T-helper 1 cell treated with Interleukin-12 subunit alpha and Interleukin-12 subunit beta and Interleukin-4 antibody, amounts not matched to agents 30 ng/mL and 1 ng/mL, for 36 hours (primary cell): Measurements from ENCODE around the gene ZFP64. TPM values are rescaled to one million over a fixed set of nuclear protein-coding genes. Genes with fewer than 3 reads are reported as not detected.

Experiments used
- intact Hi-C: fragments of 100-400 bp; cut with micrococcal nuclease; formaldehyde crosslinking; loops from one replicate; pipeline ENCODE4 v1.15.1; 2024
- total RNA-seq: library from RNA; stranded (reverse); gene quantifications from 2 replicates; pipeline ENCODE4 v1.2.3, GENCODE V29; 2022

The ZFP64 gene
- total RNA-seq, 1 donor from 2014 or later: 10.0 TPM

DNA sequence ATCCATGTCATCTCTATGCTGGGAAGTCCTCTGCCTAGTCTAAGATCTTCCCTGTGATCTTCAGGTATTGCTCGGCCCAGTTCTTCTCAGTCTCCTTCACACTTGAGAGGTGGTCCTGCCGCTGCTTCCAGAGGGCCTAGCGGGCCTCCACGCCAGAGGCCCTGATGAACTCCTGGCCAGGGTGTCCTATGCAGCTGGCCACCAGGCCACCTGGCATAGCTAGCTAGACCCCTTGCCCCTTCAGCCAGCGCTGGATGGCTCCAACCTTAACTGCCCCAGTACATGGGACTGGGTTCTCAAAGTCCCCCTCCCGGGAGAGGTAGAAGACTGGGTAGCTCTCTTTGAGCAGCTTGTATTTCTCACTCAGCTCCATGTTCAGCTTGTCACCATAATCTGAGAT lies 81.1 kb downstream of the ZFP64 start:
- intact Hi-C loops: no loop called here

DNA sequence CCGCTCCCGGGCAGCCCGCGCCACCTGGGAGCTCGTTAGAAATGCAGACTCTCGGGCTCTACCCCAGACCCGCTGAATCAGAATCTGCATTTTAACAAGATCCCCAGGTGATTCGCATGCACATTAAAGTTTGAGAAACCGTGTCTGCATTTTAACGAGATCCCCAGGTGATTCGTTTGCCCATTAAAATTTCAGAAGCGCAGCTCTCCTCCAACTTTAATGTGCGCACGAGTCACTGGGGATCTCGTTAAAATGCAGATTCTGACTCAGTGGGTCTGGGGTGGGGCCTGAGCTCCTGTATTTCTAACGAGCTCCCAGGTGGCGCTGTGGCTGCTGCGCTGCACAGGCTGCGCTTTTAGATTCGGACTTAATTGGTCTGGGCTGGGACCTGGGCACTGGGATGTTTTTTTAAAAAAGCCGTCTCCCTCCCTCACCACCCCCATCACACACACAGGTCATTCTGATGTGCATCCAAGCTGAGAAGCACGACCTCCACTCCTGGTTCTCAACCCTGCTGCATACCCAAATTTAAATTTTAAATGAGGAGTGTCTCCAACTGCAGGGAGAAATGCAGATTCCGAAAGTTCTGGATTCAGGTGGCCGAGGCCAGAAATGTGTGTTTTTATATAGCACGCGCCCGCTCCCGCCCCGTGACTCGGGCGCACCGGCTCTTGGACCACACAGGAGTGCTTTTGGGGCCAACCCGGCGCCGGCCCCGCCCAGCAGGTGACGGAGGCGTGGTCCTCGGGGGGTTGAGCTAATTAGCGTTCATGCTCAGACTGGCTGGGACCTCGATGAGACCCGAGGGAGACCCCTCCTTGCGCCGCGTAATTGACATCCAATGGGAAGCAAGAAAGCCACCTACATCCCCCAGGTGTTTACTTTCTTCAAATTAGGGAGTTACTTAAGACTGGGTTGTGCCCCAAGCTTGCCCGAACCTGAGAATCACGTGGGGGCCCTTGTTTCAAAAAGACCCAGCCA lies 85.8 kb downstream of the ZFP64 start:
- intact Hi-C loops: no loop called here

DNA sequence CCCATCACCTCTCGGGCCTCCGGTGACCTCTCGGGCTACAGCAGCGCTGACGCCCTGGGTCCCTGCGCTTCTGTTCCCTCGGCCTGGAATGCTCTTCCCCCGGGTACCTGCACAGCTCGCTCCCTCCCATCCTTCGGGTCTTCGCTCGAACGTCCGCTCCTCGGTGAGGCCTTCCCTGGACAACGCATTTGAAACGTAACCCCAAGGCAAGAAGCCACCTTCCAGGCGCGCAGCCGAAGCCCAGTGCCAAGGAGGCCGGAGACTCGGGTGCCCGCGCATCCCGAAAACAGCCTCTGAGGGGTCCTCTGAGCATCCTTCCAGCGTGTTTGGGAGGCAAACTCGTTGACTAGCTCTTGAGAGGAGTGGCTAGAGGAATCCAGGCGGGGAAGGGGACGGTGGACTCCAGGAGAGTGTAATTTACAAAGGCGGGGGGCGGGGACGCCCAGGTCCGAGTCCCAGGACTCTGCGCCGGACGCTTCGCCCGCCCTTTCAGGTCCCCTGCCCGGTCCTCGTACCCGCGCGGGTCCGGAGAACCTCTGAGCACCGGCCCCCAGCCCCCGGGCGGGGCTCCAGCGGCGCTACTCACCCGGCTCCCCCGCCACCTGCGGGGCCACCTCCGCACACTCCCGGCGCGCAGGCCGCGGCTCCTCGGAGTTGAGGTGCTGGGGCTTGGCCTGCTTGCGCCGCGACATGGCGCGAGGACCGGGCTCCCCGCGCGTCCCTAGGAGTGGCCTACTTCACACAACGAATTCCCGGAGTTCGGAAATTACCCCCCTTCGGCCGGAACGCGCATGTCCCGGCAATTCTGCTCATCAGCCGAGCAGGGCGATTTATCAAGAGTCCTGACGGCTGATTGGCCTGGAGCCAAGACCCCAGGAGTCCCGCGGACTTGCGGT lies 86.8 kb downstream of the ZFP64 start:
- intact Hi-C loops: no loop called here

DNA sequence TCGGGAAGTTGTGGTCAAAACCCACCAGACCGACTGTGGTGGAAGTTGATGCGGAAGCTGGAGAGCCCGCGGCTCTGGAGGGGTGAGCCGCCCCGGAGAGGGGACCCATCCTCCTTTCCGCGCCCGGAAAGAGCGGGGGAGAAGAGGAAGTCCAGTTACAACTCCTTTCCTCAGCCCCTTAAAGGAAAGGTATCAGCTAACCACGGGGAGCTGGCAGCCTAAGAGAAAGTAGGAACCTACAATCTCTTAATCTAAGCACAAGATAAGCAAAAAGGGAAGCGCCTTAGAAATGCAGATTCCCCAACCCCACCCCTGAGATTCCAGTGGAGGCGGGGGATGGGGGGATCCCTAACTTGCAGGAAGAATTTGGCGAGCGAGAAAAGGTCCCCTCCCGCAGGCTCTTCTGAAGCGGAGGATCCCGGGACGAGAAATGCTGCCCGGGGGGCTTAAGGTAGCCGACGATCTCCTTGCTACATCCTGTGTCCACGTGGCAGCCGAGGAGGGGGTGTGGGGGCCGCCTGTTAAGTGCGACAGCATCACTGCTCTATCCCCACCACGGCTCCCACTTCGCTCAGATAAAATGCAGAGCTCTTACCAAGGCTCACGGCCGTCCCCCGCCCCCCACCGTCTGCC lies 87.5 kb downstream of the ZFP64 start:
- intact Hi-C loops: no loop called here

DNA sequence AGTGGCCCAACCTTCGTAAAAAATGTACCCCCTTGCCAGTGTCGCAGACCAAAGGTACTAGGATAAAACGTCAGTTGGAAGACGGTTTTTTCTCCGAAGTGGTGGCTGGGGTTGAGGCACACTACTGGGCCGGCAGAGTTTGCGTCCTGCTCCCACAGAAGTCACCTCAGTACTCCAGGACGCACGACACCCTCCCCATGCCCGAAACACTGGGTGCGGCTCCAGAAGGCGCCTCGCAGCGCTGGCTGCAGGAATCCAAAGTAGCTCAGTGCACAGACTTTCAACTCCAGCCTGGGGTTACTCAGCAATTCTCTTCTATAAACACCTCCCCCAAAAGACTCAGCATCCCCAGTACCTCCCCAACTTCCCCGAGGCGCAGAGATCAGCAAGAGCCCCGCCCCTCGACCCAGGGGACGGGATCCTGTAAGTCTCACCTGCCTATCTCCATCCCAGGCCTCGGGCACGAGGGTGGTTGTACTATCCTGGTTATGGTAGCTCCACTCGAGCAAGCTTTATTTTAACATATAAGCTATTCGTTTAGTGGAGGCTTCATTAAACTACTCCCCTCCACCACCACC lies 88.2 kb downstream of the ZFP64 start:
- intact Hi-C loops: no loop called here

DNA sequence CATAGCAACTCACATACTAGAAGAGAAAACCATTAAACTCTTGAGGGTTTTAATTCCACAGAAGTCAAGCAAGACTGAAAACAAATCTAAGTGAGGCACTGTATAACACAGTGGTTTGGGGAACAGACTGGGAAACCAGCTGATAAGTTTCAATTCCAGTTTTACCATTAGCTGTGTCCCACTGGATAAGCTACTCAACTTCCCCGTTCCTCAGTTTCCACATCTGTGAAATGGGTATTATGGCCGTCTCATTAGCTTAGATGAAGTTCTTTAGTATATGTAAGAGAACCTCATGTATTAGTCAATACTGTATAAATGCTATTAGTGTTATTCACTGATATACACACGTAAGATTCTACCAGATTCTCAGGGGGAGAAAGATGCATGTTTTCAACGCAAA lies 89.0 kb downstream of the ZFP64 start:
- intact Hi-C loops: no loop called here

DNA sequence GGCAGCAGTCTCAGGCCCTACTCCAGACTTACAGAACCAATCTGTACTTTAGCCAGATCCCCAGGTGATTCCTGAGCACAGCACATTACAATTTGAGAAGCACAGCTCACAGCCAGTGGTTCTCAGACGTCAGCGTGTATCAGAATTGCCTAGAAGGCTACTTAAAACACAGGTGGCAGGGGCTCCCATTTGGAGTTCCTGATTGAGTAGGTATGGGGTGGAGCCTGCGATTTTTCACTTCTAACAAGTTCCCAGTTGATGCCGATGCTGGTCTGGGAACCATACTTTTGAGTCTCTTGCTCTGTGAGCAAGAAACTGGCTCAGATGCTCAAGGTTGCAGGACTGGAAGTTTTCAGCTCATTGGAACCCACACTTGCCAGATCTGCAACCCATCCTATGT lies 89.5 kb downstream of the ZFP64 start:
- intact Hi-C loops: no loop called here
